Thoracic aorta (tissue), 2 donors: Measurements from ENCODE around the gene LRRFIP1. TPM values are rescaled to one million over a fixed set of nuclear protein-coding genes. Genes with fewer than 3 reads are reported as not detected.

Experiments
- ATAC-seq: fragments of 150-250 bp; one replicate; pipeline ENCODE4 v1.8.0; 2017; ENCODE audit warnings: low read depth; ENCODE audit not compliant: insufficient number of reproducible peaks, low FRiP score
- DNase-seq: peaks from one replicate; pipeline ENCODE4 v3.0.0-alpha.2; 2020; ENCODE audit warnings: low spot score
- H3K27ac ChIP-seq, 2 donors: fragments of 200-600 bp; sonication (generic); 1 replicate in 1 of 2; 2 replicates in 1 of 2; pipeline ENCODE4 v1.5.1; 2016; ENCODE audit warnings: mild to moderate bottlenecking in 2 of 2, moderate library complexity in 2 of 2
- H3K27me3 ChIP-seq: fragments of 200-600 bp; sonication (generic); replicated peaks from 2 replicates; pipeline ENCODE4 v1.6.0; 2016; ENCODE audit warnings: mild to moderate bottlenecking; ENCODE audit not compliant: insufficient read depth
- H3K36me3 ChIP-seq: fragments of 200-600 bp; sonication (generic); one replicate; pipeline ENCODE4 v1.5.1; 2016
- H3K4me1 ChIP-seq, 2 donors: fragments of 200-600 bp; sonication (generic); 1 replicate in 1 of 2; 2 replicates in 1 of 2; pipeline versions ENCODE4 v1.5.1 to v1.6.0; 2016; ENCODE audit warnings: low read depth in 2 of 2, mild to moderate bottlenecking in 1 of 2; ENCODE audit not compliant: control insufficient read depth in 1 of 2
- H3K4me3 ChIP-seq: fragments of 200-600 bp; sonication (generic); 2 replicates; pipeline ENCODE4 v1.5.1; 2016; ENCODE audit warnings: mild to moderate bottlenecking
- H3K9me3 ChIP-seq: fragments of 200-600 bp; sonication (generic); 2 replicates; pipeline ENCODE4 v1.5.1; 2016
- CTCF ChIP-seq: fragments of 200-600 bp; sonication (generic); IDR thresholded peaks from one replicate; pipeline ENCODE4 v1.5.1; 2019; ENCODE audit warnings: antibody characterized with exemption
- total RNA-seq, 2 donors: library from RNA; depleted of rRNA; stranded (reverse); fragments of >200 nt; gene quantifications; one replicate each; pipeline versions ENCODE4 v1.1.0 to v1.2.3, GENCODE V29; 2016

Gene LRRFIP1
- total RNA-seq, 2 donors from 2014 or later, result 196 to 244 TPM

GRCh38 chr2:237642038-237642734 is 14.8 kb downstream of the LRRFIP1 start:
- Histone ChIP-seq H3K27me3 (no peaks in the 10 kb centered on the region), H3K36me3 (peaks cover 5% of the 10 kb centered on the region), H3K4me1 (peaks cover 5 to 29% of the 10 kb centered on the region in 2 donors), H3K27ac (no peak overlapping the region), H3K4me3 (no peak overlapping the region), H3K9me3 (no peaks in the 10 kb centered on the region)
- no peak for DNase-seq
- no peak for TF ChIP-seq CTCF
- no peak for ATAC-seq

GRCh38 chr2:237643066-237643465 is 15.7 kb downstream of the LRRFIP1 start:
- H3K4me3 ChIP-seq, result no peak overlapping the region
- H3K9me3 ChIP-seq, result no peaks in the 10 kb centered on the region
- peaks cover 5% of the 10 kb centered on the region for H3K36me3 ChIP-seq
- H3K27ac ChIP-seq, result no peak overlapping the region
- ATAC-seq (no peak), DNase-seq (no peak)
- TF ChIP-seq CTCF, result no peak
- no peaks in the 10 kb centered on the region for H3K27me3 ChIP-seq
- H3K4me1 ChIP-seq, result peaks cover 10 to 37% of the 10 kb centered on the region in 2 donors

GRCh38 chr2:237643582-237644380 is 16.4 kb downstream of the LRRFIP1 start:
- no peak for TF ChIP-seq CTCF
- no peaks in the 10 kb centered on the region for H3K9me3 ChIP-seq
- H3K36me3 ChIP-seq, result peaks cover 5% of the 10 kb centered on the region
- no peak for DNase-seq
- peaks cover 9 to 39% of the 10 kb centered on the region in 2 donors for H3K4me1 ChIP-seq
- no peaks in the 10 kb centered on the region for H3K27me3 ChIP-seq
- no peak overlapping the region for H3K27ac ChIP-seq
- ATAC-seq, result no peak
- H3K4me3 ChIP-seq, result no peak overlapping the region

GRCh38 chr2:237644381-237644703 is 17.0 kb downstream of the LRRFIP1 start:
- no peak overlapping the region for H3K4me3 ChIP-seq
- no peaks in the 10 kb centered on the region for H3K9me3 ChIP-seq
- H3K27ac ChIP-seq, result no peak overlapping the region
- DNase-seq (no peak), ATAC-seq (no peak)
- H3K4me1 ChIP-seq, result peaks cover 7 to 39% of the 10 kb centered on the region in 2 donors
- peaks cover 5% of the 10 kb centered on the region for H3K36me3 ChIP-seq
- no peaks in the 10 kb centered on the region for H3K27me3 ChIP-seq
- TF ChIP-seq CTCF, result no peak

DNA sequence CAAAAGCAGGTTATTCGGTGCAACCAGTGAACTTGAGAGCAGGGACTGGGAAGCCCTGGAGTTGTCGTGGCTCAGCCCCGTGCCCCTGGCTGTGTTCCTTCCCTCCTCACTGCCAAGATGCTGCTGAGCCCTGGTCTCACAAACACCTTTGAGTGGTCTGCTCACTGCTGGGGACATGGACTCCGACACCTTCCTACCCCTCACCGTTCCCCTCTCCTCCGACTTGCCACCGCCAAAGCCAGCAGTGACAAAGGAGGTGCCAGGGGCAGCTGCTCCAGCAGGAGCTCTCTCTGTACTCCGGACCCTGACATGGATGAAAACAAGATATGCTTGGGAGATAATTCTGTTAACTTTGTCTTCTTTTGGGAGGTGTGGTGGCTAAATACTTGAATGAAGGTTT is 17.9 kb downstream of the LRRFIP1 start:
- H3K36me3 ChIP-seq, result peaks cover 5% of the 10 kb centered on the region
- no peak overlapping the region for H3K27ac ChIP-seq
- ATAC-seq (no peak), DNase-seq (no peak)
- H3K9me3 ChIP-seq, result no peaks in the 10 kb centered on the region
- H3K4me3 ChIP-seq, result no peak overlapping the region
- TF ChIP-seq CTCF, result no peak
- peaks cover 7 to 39% of the 10 kb centered on the region in 2 donors for H3K4me1 ChIP-seq
- no peaks in the 10 kb centered on the region for H3K27me3 ChIP-seq
